ENCODE data around the gene ZBTB42. TPM values are rescaled to one million over a fixed set of nuclear protein-coding genes. Genes with fewer than 3 reads are reported as not detected.

The ZBTB42 gene
- total and polyA plus RNA-seq, 2 donors (not counting 1 experiment from before 2014, with no cell fraction given), result 1.6 to 8.3 TPM

GRCh38 chr14:104844306-104845032, 43.6 kb downstream of the ZBTB42 start:
- peaks cover 12 to 21% of the 10 kb centered on the region in 2 donors for H3K4me1 ChIP-seq (ENCODE audit: control insufficient read depth in 2 of 2, insufficient read depth in 2 of 2, low read length in 2 of 2)
- DNase-seq, result no peak
- no peak for TF ChIP-seq CTCF (IDR thresholded peaks at IDR 0.05)
- TF ChIP-seq EZH2 (IDR thresholded peaks at IDR 0.05; ENCODE audit: borderline replicate concordance, insufficient read depth, low read depth, low read length, poor library complexity, severe bottlenecking), result no peak
- no peaks in the 10 kb centered on the region for H3K36me3 ChIP-seq (replicated peaks in 1 of 2; ENCODE audit: control extremely low read depth in 1 of 2, control insufficient read depth in 1 of 2, extremely low read depth in 1 of 2, insufficient read depth in 2 of 2, low read length in 1 of 2)
- Mint-ChIP-seq H3K4me3 (no peak overlapping the region), H3K4me1 (peaks cover 10% of the 10 kb centered on the region), H3K27ac (no peak overlapping the region), H3K27me3 (peaks cover 54% of the 10 kb centered on the region), H3K9me3 (ENCODE audit: insufficient read depth) (no peaks in the 10 kb centered on the region)
- ChIA-PET POLR2A (no interaction called here), CTCF (no interaction called here)
- ATAC-seq (ENCODE audit: low read depth), result no peak
- no peak overlapping the region for H3K9ac ChIP-seq (ENCODE audit: low read length)
- 23% methylated on average over 27 of the region's 27 CpGs for WGBS (ENCODE audit: insufficient coverage)
- H3K27ac ChIP-seq (ENCODE audit: low read length in 2 of 2), result no peak overlapping the region
- intact Hi-C loops (cut with micrococcal nuclease), result no loop called here
- H3K4me3 ChIP-seq (ENCODE audit: control extremely low read depth in 1 of 5, extremely low read depth in 1 of 5, insufficient read depth in 1 of 5, low read depth in 2 of 5, low read length in 4 of 5), result no peak overlapping the region
- peak overlapping the region; percentile 65 for H3K4me2 ChIP-seq (replicated peaks; ENCODE audit: low read depth, low read length, poor library complexity, severe bottlenecking)
- H3K27me3 ChIP-seq (replicated peaks in 1 of 4; ENCODE audit: control extremely low read depth in 1 of 4, control insufficient read depth in 3 of 4, insufficient read depth in 4 of 4, low read length in 3 of 4), result peaks cover 0 to 47% (median 36%) of the 10 kb centered on the region in 4 experiments
- H2AFZ ChIP-seq (ENCODE audit: insufficient read depth, low read depth, low read length, poor library complexity, severe bottlenecking), result no peak overlapping the region
- no peaks in the 10 kb centered on the region for H4K20me1 ChIP-seq (ENCODE audit: control insufficient read depth, insufficient read depth, low read length, poor library complexity, severe bottlenecking)
- H3K79me2 ChIP-seq (ENCODE audit: control insufficient read depth, insufficient read depth, low read length), result no peaks in the 10 kb centered on the region
- H3K9me3 ChIP-seq (ENCODE audit: control extremely low read depth in 1 of 3, control insufficient read depth in 2 of 3, insufficient read depth in 1 of 3, low read length in 2 of 3), result peaks cover 0 to 9% (median 1%) of the 10 kb centered on the region in 3 donors

DNA sequence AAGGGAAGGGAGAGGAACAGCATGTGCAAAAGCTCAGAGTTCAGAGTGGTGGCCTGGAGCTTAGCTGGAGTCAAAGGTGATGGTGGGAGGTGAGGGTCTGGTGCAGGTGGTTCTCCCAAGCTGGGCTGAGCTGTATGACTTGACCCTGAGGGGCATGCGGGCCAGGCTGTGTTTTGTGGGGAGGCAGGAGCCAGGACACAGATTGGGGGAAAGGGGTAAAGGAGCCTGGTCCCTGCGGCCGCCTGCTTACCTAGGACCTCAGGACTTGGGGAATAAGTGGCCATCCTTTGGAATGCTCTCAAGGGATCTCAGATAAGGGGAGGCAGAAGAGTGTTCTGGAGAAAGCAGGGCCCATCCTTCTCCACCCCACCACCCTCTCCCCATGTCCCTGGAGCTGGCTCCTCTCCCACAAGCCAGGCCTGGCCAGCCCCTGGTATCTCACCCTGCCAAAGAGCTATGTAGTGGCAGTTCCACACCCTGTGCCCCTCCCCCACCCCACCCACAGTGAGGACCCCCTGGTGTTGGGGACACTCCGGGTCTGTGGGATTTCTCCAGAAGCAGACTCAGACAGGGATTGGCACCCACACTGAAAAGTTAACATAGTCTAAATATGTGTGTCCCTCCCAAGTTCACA, 44.2 kb downstream of the ZBTB42 start:
- 64% methylated on average over 3 of the region's 4 CpGs for WGBS (ENCODE audit: insufficient coverage)

More for the DNA sequence above, 44.2 kb downstream of the ZBTB42 start:
- Histone ChIP-seq H3K4me1 (ENCODE audit: control insufficient read depth in 2 of 2, insufficient read depth in 2 of 2, low read length in 2 of 2) (peaks cover 12 to 21% of the 10 kb centered on the region in 2 donors), H3K27ac (ENCODE audit: low read length in 2 of 2) (no peak overlapping the region), H2AFZ (ENCODE audit: insufficient read depth, low read depth, low read length, poor library complexity, severe bottlenecking) (no peak overlapping the region), H3K79me2 (ENCODE audit: control insufficient read depth, insufficient read depth, low read length) (no peaks in the 10 kb centered on the region), H4K20me1 (ENCODE audit: control insufficient read depth, insufficient read depth, low read length, poor library complexity, severe bottlenecking) (no peaks in the 10 kb centered on the region), H3K4me3 (ENCODE audit: control extremely low read depth in 1 of 5, extremely low read depth in 1 of 5, insufficient read depth in 1 of 5, low read depth in 2 of 5, low read length in 4 of 5) (no peak overlapping the region), H3K9me3 (ENCODE audit: control extremely low read depth in 1 of 3, control insufficient read depth in 2 of 3, insufficient read depth in 1 of 3, low read length in 2 of 3) (peaks cover 0 to 9% (median 1%) of the 10 kb centered on the region in 3 donors), H3K27me3 (replicated peaks in 1 of 4; ENCODE audit: control extremely low read depth in 1 of 4, control insufficient read depth in 3 of 4, insufficient read depth in 4 of 4, low read length in 3 of 4) (peaks cover 0 to 47% (median 36%) of the 10 kb centered on the region in 4 experiments), H3K9ac (ENCODE audit: low read length) (no peak overlapping the region), H3K4me2 (replicated peaks; ENCODE audit: low read depth, low read length, poor library complexity, severe bottlenecking) (peak overlapping the region; percentile 65), H3K36me3 (replicated peaks in 1 of 2; ENCODE audit: control extremely low read depth in 1 of 2, control insufficient read depth in 1 of 2, extremely low read depth in 1 of 2, insufficient read depth in 2 of 2, low read length in 1 of 2) (no peaks in the 10 kb centered on the region)
- ATAC-seq (ENCODE audit: low read depth), result no peak
- intact Hi-C loops (cut with micrococcal nuclease), result no loop called here
- DNase-seq, result no peak
- ChIA-PET POLR2A (no interaction called here), CTCF (no interaction called here)
- Mint-ChIP-seq H3K27me3 (peaks cover 54% of the 10 kb centered on the region), H3K27ac (no peak overlapping the region), H3K9me3 (ENCODE audit: insufficient read depth) (no peaks in the 10 kb centered on the region), H3K4me3 (no peak overlapping the region), H3K4me1 (peaks cover 10% of the 10 kb centered on the region)
- TF ChIP-seq CTCF (IDR thresholded peaks at IDR 0.05) (no peak), EZH2 (IDR thresholded peaks at IDR 0.05; ENCODE audit: borderline replicate concordance, insufficient read depth, low read depth, low read length, poor library complexity, severe bottlenecking) (no peak)
